C4-2B (cell line): ENCODE measurements around the gene PNRC2.

Source experiments
- ZFX ChIP-seq: fragments of 450-650 bp; IDR thresholded peaks from 2 replicates; pipeline ENCODE4 v1.6.1; 2017
- TF ChIP-seq, protein P1 (sequence below): fragments of 450-650 bp; conservative IDR thresholded peaks from 2 replicates; pipeline ENCODE4 v1.5.1; 2017; ENCODE audit warnings: mild to moderate bottlenecking

DNA sequence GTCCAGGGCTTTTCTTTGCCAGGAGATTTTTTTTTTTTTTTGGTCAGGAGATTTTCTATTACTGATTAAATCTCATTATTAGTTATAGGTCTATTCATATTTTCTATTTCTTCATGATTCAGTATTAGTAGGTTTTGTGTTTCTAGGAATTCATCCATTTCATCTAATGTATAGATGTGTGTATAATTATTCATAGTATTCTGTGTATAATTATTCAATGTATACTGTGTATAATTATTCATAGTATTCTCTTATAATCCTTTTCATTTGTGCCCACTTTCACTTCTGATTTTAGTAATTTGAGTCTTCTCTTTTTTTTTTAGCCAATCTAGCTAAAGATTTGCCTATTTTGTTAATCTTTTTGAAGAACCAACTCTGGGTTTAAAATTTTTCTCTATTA, 12.3 kb upstream of the PNRC2 start:
- TF ChIP-seq, protein P1, sequence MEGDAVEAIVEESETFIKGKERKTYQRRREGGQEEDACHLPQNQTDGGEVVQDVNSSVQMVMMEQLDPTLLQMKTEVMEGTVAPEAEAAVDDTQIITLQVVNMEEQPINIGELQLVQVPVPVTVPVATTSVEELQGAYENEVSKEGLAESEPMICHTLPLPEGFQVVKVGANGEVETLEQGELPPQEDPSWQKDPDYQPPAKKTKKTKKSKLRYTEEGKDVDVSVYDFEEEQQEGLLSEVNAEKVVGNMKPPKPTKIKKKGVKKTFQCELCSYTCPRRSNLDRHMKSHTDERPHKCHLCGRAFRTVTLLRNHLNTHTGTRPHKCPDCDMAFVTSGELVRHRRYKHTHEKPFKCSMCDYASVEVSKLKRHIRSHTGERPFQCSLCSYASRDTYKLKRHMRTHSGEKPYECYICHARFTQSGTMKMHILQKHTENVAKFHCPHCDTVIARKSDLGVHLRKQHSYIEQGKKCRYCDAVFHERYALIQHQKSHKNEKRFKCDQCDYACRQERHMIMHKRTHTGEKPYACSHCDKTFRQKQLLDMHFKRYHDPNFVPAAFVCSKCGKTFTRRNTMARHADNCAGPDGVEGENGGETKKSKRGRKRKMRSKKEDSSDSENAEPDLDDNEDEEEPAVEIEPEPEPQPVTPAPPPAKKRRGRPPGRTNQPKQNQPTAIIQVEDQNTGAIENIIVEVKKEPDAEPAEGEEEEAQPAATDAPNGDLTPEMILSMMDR, result no peak
- no peak for TF ChIP-seq ZFX
